ENCODE measurements around the gene CD248.
"Not testable (repeated sequence)": the region's sequence is repeated elsewhere in the genome, so short reads cannot be mapped to it uniquely, and the experiment has no call there.

The CD248 gene

GRCh38 chr11:66362481-66363147 is 45.8 kb upstream of the CD248 start:
- TF ChIP-seq CTCF (IDR thresholded peaks at IDR 0.05) = no peak
- no peaks in the 10 kb centered on the region for H3K9me3 ChIP-seq
- no peak overlapping the region for H3K27ac ChIP-seq
- H3K36me3 ChIP-seq = no peaks in the 10 kb centered on the region
- no peaks in the 10 kb centered on the region for H3K4me1 ChIP-seq
- intact Hi-C loops (cut with DNase I; ENCODE audit: low total_unique reads) = no loop called here
- no peaks in the 10 kb centered on the region for H3K27me3 ChIP-seq
- DNase-seq = no peak
- H3K4me3 ChIP-seq = no peak overlapping the region

- Histone ChIP-seq H3K27me3 (no peaks in the 10 kb centered on the region), H3K4me3 (no peak overlapping the region), H3K27ac (no peak overlapping the region), H3K4me1 (no peaks in the 10 kb centered on the region), H3K36me3 (no peaks in the 10 kb centered on the region), H3K9me3 (no peaks in the 10 kb centered on the region)
- DNase-seq = no peak
- TF ChIP-seq CTCF (IDR thresholded peaks at IDR 0.05) = no peak
- intact Hi-C loops (cut with DNase I; ENCODE audit: low total_unique reads) = no loop called here
Measured at GRCh38 chr11:66361502-66361941, 44.7 kb upstream of the CD248 start.

- Histone ChIP-seq H3K36me3 (no peaks in the 10 kb centered on the region), H3K4me1 (no peaks in the 10 kb centered on the region), H3K27me3 (no peaks in the 10 kb centered on the region), H3K4me3 (no peak overlapping the region), H3K27ac (no peak overlapping the region), H3K9me3 (no peaks in the 10 kb centered on the region)
- no peak for DNase-seq
- TF ChIP-seq CTCF (IDR thresholded peaks at IDR 0.05) = no peak
- intact Hi-C loops (cut with DNase I; ENCODE audit: low total_unique reads) = no loop called here
Measured at GRCh38 chr11:66360406-66361073, 43.7 kb upstream of the CD248 start.

- DNase-seq = no peak
- no peak overlapping the region for H3K27ac ChIP-seq
Measured at GRCh38 chr11:66359662-66360087, 42.8 kb upstream of the CD248 start.

GRCh38 chr11:66350560-66351235 is 33.9 kb upstream of the CD248 start:
- H3K4me1 ChIP-seq = peaks cover 10 to 19% (median 15%) of the 10 kb centered on the region in 4 donors
- H3K27ac ChIP-seq; DNase-seq; H3K4me3 ChIP-seq; intact Hi-C loops (cut with DNase I; ENCODE audit: low total_unique reads); H3K9me3 ChIP-seq; H3K36me3 ChIP-seq; H3K27me3 ChIP-seq: not testable (repeated sequence)

More at GRCh38 chr11:66359662-66360087, 42.8 kb upstream of the CD248 start:
- no peaks in the 10 kb centered on the region for H3K27me3 ChIP-seq
- intact Hi-C loops (cut with DNase I; ENCODE audit: low total_unique reads) = no loop called here
- no peak for TF ChIP-seq CTCF (IDR thresholded peaks at IDR 0.05)
- H3K4me1 ChIP-seq = no peaks in the 10 kb centered on the region
- no peak overlapping the region for H3K4me3 ChIP-seq
- H3K36me3 ChIP-seq = no peaks in the 10 kb centered on the region
- H3K9me3 ChIP-seq = no peaks in the 10 kb centered on the region

- Histone ChIP-seq H3K27ac (no peak overlapping the region), H3K4me3 (no peak overlapping the region), H3K36me3 (no peaks in the 10 kb centered on the region), H3K4me1 (peaks cover 12 to 30% (median 24%) of the 10 kb centered on the region in 4 donors), H3K9me3 (no peaks in the 10 kb centered on the region), H3K27me3 (no peaks in the 10 kb centered on the region)
- no peak for TF ChIP-seq CTCF (IDR thresholded peaks at IDR 0.05)
- intact Hi-C loops (cut with DNase I; ENCODE audit: low total_unique reads) = loop anchor here (5.0 kb wide), 1 partner anchor 37 kb away; no protein-coding TSS in a partner anchor
- DNase-seq = no peak
Measured at GRCh38 chr11:66349084-66349386, 32.2 kb upstream of the CD248 start.

Data from tibial artery (tissue), 4 donors.